GM18517 (cell line): ENCODE results near the gene PRKCA.
"Not testable (repeated sequence)": the region's sequence is repeated elsewhere in the genome, so short reads cannot be mapped to it uniquely, and the experiment has no call there.

Source experiments
- ATAC-seq: cut with Tn5 transposase; IDR thresholded peaks from one replicate; pipeline ENCODE4 v1.9.1; 2021; ENCODE audit warnings: mild to moderate bottlenecking, moderate library complexity; ENCODE audit not compliant: unreplicated experiment

Gene PRKCA

GRCh38 chr17:66602659-66603384 is 300.4 kb downstream of the PRKCA start:
- no peak for ATAC-seq

DNA sequence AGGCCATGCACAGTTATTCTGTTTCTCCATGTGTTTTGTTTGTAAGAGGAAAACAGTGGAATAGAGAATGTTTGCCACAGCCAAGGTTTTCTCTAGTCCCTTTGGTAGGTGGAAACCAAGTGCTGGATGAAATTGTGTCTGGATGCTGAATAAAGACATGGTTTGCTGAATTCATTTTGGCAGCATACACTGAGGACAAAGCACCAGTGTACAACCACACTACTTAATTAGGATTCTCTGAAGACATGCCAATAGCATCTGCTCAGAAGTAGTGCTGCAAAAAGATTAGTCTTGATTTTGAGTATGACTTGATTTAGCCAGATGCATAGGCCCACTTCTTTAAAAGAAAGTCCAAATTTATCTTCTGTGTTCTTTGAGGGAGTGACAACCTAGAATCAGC is 302.0 kb downstream of the PRKCA start:
- ATAC-seq, result no peak

DNA sequence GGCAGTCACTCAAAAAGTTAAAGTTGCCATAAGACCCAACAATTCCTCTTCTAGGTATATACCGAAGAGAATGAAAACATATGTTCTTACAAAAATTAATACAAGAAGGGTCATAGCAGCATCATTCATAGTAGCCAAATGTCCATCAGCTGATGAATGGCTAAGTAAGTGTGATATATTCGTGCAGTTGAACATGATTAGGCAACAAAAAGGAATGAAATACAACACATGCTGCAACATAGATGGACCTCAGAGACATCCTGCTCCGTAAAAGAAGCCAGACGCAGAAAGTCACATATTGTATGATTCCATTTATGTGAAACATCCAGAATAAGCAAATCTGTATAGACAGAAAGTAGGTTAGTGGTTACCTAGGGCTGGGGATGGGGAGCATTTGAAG is 303.1 kb downstream of the PRKCA start:
- no peak for ATAC-seq

DNA sequence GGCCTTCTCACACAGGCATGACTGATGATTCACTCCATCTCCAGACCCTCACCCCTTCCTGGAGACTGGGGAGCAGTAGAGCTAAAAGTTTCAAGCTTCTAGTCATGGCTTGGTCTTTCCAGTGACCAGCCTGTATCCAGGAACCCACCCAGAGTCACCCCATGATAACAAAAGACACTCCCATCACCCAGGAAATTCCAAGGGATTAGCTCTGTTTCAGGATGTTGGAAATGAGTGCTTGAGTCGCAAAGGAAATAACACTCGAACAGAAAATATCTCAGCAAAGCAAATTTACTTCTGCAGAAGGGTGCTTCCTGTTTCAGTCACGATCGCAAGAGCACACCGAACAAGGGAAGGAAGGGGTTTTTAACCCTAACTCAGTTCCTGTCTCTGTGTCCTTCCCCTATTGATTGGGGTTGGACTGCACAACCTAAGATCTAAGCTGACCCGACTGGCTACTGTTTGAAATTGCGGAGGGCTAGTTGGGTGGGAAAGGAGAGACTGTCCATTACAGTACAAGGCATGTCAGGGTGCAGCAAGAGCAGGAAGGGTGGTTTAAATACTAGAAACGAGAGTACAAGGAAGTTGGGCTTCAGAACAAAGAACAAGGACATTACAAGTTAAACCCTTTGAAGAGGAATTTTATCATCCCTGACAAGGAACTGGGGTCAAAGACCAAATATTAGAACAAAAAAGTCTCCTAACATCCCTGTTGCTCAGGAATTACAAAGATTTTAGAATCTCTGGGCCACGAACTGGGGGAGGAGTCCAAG is 308.1 kb downstream of the PRKCA start:
- no peak for ATAC-seq

DNA sequence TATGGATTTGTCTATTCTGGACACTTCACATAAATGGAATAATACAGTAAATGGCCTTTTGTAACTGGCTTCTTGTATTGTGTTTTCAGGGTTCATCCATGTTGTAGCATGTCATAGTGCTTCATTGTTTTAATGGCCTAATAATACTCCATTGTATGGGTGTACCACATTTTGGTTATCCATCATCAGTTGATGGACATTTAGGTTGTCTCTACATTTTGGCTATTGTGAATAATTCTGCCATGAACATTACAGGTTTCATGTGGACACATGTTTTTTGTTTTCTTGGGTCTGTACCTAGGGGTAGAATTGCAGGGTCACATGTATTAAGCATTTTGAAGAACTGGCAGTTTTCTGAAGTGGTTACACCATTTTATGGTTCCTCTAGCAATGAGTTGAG is 309.0 kb downstream of the PRKCA start:
- ATAC-seq, result no peak

- no peak for ATAC-seq
Measured at GRCh38 chr17:66612993-66613392, 310.6 kb downstream of the PRKCA start.

DNA sequence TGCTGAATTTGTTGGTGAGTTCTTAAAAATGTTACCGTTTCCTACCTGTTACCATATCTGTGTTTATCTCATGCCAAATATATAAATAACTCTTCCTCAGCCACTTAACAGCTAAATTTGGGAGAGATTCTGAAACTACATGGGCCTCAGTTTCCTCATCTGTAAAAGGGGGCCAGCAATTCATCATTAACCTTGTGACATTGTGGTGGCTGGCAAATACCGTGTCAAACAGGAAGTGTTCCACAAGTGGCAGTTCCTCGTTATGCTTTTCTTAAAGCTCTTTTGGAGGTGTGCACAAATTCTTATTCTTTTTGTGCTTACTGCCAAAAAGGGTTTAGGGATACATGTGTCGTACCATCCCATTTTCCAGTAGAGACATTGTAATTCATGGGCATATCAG is 312.1 kb downstream of the PRKCA start:
- ATAC-seq, result no peak

GRCh38 chr17:66619206-66619605 is 316.8 kb downstream of the PRKCA start:
- no peak for ATAC-seq

DNA sequence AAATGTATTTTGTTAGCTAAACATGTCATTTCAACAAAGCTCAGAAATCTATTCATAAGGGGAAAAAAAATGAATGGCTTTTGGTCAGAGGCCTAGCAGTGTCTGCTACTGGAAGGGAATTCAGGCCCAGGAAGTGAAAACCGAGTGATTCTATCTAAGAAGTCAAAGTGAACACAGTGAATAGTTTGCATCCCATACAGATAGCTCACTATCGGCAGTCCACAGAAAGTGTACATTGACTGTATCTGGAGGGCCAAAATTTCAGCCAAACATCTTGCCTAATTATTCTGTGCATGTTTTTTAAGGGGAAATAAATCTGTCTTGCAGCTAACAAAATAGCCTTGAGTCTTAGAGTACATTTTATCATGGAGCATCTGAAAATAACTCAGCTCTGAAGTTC is 318.1 kb downstream of the PRKCA start:
- no peak for ATAC-seq

- not testable (repeated sequence) for ATAC-seq
Measured at GRCh38 chr17:66624630-66625029, 322.2 kb downstream of the PRKCA start.

GRCh38 chr17:66625311-66625767 is 322.9 kb downstream of the PRKCA start:
- ATAC-seq, result no peak

DNA sequence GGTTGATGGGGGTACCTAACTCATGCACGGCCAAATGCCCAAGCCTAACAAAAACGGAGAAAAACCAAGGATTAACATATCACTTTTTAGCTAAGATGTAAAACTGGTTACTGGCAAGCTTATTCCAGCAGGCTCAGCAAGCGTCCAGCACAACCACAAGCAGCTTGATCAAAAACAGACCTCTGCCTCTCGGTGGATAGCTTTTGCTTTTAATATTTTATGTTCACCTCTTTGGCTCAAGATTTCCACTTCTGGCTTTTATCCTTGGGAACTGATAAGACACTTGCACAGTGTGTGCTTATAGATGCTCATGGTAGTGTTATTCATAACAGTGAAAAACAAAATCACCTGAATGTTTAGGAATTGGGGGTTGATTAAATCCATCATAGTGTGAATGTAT is 325.6 kb downstream of the PRKCA start:
- no peak for ATAC-seq

DNA sequence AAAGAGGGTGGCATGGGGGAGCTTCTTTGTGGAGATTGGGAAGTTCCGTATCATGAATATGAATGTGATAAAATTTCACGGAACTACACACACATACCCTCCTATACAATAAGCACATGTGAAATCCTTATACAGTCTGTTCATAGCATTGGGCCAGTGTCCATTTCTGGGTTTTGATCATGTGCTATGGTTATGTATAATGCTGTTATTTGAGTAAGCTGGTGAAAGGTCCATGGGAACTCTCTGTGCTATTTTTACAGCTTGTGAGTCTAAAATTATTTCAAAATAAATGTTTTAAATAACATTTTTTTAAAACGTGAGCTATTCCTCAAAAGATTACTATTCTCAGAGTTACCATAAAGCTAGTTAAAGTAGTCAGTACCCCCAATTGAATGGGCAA is 327.3 kb downstream of the PRKCA start:
- no peak for ATAC-seq

DNA sequence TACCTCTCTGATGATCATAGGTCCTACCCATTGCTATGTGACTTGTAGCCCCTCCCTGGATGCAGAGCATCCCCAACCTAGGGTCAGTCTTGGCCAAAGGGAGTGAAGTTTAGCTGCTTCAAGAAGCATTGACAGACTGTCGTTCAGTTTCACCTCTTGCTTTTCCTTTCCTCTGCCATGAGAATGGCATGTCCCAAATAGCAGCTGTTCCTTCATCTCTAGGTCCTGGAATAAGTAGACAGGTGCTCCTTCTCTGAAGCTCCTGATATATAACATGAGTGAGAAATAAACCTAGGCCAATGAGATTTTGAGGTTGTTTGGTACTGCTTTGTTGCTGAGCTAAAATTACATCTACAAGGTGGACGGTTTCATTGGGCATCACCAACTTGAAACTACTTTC is 328.0 kb downstream of the PRKCA start:
- ATAC-seq, result no peak

DNA sequence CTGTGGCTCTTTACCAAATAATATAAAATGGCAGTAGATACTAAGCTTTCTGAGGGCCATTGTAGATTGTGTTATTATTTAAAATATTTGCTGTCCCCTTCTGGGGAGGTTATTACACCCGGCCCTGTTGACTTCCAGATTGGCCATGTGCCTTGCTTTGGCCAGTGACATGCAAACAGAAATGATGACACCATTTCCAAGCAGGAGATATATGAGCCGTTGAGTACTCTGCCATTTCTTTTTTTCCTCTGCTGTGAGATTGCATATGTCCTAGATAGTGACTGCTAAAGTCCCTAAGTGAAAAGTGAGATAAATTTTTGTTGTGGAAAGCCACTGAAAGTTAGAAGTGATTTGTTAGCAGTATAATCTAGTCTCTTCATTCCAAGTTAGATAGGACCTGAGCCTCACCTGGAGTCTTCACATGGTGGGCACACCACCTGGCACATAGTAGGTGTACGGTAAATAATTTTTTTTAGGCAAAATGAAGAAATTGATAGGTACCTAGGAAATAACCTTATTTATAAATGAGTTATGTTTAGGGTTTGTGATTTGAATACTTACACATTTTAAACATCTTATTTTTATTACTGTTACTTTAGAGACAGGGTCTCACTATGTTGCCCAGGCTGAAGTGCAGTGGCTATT is 328.5 kb downstream of the PRKCA start:
- no peak for ATAC-seq

DNA sequence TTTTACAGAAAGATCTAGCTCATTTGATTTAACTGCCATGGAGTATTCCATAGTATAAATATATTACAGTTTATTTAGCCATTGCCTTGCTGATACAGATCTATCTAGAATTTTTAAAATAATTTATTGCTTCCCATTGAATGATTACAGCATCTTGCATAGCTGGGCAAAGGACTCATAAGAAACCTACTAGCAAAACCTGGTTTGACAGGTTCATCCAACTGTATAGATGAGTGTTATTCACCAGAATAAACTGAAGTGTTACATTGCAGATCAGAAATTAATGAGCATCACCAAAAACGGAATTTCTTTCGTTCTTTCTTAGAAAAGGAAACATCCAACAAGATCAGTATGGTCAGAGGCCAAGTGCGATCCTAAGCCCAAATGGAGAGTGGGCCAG is 330.3 kb downstream of the PRKCA start:
- ATAC-seq, result no peak

GRCh38 chr17:66633317-66633965 is 331.0 kb downstream of the PRKCA start:
- ATAC-seq, result no peak

GRCh38 chr17:66634193-66634592 is 331.8 kb downstream of the PRKCA start:
- no peak for ATAC-seq

DNA sequence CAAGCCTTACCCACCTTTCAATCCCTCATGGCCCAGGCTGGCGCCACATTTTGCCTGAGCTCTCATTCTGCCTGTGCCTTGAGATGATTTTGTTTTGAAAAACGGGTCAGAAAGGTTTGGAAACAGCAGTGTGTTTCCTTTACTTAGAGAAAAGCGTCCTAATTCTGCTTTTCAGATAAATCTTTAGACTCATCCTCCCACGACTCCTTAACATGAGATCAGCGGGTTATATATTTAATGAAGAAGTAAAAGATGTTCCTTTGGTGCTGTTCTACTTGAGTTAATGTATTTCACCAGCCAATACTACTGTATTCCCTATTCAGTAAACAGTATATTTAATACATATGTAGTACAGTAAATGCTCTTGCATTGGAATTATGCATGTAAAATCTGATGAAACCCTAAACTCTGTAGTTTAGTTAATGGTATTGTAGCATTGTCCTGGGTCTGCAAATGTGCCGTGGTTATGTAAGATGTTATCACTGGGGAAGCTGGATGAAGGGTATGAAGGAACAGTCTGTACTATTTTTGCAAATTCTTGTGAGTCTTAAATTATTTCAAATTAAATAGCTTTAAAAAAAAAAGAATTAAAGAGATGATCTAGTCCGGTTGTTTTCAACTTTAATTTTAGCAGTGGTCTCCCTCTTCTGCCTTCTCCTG is 333.1 kb downstream of the PRKCA start:
- no peak for ATAC-seq

DNA sequence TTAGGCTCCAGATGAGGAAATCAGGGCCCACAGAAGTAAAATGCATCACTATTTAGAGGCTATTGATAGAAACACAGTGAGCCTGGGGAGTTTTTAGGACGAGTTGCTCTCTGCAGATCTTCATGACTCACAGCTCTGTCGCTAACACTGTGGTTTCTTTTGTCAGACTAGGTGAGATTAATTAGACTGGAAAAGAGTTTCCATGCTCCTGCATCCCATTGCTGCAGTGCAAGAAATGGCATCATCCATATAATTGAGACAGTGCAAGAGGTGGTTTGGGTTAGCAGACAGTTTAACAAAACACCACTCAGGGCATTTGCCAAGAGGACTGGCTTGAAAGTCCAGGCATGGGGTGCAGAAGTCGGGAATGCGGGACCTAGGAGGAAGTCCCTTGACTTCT is 333.7 kb downstream of the PRKCA start:
- ATAC-seq, result no peak

DNA sequence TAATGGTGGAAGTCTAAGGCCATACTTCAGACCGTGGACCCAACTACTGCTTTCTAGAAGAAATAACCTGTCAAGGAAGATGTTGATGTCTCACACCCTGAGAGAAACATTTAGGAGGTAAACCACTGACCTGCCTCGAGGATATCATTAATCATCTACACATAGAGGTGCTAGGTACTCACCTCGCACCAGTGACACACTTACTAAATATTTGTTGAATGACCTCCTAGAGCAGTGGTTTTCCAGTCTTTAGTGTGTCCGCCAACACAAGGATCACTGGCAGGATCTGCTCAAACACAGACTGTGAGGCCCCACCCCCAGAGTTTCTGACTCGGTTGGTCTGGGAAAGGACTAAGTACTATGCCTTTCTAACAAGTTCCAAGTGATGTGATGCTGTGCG is 335.1 kb downstream of the PRKCA start:
- no peak for ATAC-seq
